Measurements from ENCODE around the gene CCDC85C.

Gene CCDC85C

GRCh38 chr14:99519931-99520421, 84.0 kb downstream of the CCDC85C start:
- no peak for DNase-seq

GRCh38 chr14:99519347-99519881, 84.6 kb downstream of the CCDC85C start:
- DNase-seq = no peak

- peak; percentile 73 to 85 for DNase-seq
These were observed 85.3 kb downstream of the CCDC85C start for GRCh38 chr14:99518441-99519346.

DNA sequence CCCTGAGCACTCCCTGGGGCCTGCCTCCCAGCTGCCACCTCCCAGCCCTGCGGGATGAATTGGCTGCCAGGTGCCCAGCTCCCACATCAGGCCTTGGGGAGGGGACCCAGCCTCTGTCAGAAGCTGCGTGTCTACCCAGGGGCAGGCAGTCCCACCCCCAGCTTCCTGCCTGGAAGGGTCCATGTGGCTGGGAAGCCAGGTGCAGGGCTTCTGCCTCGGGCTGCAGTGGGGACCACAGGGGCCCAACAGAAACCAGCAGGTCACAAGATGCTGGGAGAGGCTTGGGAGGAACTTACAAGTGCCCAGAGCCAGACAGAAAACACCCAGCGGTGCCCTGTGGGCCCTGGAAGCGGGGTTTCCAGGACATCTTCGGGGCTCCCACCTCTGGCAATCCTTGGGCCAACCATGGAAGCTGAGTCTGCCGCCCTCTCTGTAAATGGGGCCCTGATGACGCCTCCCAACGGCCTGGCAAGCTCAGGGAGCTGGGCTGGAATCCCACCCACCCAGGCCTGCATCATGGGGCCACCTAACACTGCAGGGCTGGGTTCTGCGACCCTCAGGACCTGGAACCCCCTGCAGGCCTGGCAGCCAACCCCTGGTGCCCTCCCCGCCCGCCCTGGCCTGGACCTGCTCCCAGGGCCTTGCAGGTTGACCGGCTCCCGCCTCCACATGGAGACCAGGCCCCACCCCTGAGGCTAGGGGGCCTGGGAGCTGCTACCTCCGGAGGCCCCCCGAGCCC, 86.2 kb downstream of the CCDC85C start:
- no peak for DNase-seq

DNA sequence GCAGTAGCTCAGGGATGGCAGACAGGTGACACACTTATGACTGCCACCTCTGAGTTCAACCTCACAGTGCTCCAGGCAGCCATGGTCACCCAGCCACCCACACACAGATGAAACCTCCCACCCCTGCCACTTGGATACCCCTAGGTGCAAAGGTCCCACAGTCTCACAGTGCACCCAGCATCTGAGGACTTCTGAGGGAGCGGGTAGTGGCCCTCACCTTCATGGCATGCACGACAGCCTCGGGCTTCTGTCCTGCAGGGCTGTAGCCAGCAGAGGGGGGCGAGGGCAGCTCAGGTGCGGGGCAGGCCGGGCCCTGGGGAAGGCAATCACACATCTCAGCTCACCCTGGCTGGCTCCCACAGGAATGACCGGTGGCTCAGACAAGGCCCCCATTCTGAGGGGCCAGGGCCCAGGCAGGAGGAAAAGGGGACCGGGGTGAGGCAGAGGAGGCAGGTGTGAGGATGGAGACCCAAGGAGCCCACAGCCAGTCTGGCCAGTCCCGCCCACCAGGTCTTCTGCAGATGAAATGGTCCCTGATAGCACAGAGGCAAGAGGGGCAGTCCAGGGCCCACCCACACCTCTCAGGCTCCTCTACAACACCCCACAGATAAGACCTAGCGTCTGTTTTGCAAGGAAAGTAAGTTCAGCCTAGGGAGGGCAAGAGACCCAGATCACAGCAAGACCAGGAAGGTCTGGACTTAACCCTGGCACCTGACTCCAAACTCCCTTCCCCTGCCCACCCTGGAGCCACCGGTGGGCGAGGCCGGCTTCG, 87.0 kb downstream of the CCDC85C start:
- no peak for DNase-seq

DNA sequence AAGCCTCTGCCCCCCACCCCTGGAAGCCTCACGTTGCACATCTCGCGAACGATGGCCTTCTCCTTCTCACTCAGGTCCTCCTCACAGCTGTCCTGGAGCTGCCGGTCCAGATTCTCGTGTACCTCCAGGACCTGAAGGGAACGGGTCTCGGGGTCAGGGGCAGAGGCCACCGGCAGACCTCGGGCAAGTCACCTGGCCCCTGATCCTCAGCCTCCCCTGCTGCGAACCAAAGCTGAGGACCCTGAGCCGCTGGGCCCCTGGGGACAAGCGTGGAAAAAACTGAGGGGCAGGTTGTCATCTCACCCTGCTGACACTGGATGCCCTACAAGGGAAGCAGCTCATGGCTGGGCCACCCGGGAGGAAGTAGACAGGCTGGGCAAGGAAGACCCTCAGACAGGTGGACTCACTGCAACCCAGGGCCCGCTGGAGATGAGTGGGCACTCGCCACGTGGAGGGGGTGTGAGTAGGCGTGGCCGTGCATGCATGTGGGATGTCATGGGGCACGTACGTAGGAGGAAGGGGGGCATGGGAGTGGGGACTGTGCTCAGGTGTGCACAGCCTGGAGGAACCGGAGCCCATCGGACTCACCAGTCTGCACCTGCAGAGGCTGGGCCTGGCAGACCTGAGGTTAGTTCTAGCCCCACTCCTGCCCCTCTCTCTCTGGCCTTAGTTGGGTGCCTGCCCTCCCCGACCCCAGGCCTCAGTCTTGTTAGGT, 87.7 kb downstream of the CCDC85C start:
- DNase-seq = no peak

GRCh38 chr14:99515301-99516155, 88.5 kb downstream of the CCDC85C start:
- no peak for DNase-seq

- DNase-seq = no peak
These were observed 89.3 kb downstream of the CCDC85C start for GRCh38 chr14:99514552-99515300.

DNA sequence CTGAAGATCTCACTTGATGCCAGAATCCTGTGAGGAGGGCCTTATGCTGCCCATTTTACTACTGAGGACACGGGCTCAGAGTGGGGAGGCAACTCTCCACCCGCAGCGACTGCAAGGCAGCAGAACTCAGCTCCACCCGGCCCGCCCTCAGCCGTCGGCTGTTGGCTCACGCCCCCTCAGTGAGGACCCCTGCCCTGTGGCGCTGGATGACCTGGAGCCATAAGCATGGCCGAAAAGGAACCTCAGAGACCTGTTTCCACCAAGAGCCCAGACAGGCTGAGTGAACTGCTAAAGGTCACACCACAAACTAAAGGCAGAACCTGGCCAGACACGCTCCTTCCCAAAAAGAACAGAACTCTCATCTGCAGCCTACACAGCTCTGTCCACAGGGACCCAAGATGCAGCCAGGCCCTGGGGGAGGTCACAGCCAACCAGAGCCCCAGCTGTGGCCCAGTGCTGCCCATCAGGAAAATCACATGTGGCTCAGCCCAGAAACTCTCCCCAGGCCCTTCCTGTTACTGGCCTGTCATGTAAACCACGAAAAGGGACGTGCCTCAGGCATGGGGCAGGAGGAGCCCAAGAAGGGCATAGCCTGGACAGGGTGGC, 90.0 kb downstream of the CCDC85C start:
- DNase-seq = no peak

DNA sequence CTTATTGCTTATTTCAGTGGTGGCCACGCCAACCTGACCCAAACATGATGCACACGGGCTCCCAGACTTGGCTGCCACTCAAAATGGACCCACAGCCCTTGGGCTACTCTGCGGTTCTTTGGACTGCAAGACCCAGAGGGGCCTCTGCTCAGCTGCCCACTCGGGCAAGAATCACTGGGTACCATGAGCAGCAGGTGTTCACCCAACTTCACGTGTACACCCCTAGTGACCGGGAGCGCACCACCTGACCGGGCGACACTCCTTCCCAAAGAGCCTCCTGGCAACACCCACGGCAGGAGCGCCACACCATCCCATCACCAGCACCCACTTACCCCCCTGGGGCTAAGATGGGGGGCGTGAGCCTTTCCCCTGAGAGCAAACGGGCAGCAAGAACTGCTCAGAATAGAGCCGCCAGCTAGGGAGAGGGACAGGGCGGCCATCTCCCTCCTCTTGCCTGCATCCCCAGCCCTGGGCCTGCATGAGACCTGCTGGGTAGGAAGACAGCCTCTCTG, 90.8 kb downstream of the CCDC85C start:
- no peak for DNase-seq

DNA sequence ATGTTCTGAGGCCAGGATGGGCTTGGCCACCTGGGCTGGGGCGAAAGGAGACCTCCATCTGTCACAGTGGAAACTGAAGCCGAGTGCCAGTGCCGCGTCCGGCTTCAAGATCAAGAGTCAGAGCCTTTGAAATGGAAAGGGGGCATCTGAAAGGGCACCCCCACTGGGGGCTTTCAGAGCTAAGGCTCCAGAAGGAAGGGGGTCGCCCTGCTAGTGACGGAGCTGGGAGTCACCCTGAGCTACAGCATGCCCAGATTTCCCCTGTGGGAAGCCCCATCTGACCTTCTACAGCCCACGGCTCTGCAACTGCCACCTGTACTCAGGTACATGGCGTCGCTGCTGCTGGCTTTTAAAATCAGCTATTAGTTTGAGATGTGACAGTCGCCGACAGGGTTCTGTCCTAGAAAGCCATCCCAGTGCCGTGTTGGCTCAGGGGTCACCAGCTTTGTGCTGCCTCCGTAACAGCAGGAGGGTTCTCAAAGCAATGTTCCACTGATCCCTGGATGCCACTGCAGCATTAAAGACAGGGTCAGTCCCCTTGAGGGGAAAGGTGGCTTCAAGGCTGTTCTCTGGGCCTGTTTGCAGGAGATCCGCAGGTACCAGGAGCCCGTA, 91.3 kb downstream of the CCDC85C start:
- DNase-seq = no peak

DNA sequence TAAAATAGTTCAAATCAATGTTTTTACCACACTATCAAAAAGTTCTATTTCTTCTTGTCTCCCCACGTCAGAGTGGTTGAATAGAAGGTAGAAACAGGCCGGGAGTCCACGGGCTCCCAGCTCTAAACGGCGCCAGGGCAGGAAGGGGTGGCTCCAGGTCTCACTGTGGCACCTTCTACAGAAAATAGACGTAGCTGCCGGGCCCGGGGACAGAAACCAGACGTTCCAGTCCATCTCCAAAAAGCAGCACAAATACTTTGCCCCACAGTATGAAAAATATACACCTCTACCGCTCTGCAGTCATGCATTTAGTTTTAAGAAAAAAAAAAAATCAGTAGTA, 91.9 kb downstream of the CCDC85C start:
- DNase-seq = no peak

- DNase-seq = no peak
These were observed 92.4 kb downstream of the CCDC85C start for GRCh38 chr14:99511421-99512109.

- DNase-seq = no peak
These were observed 93.4 kb downstream of the CCDC85C start for GRCh38 chr14:99510556-99511139.

- DNase-seq = no peak
These were observed 94.0 kb downstream of the CCDC85C start for GRCh38 chr14:99509871-99510555.

GRCh38 chr14:99508896-99509629, 94.9 kb downstream of the CCDC85C start:
- DNase-seq = no peak

Measured in activated CD4-positive, alpha-beta T cell treated with anti-CD3 and anti-CD28 coated beads for 4 hours (primary cell).